HFFc6 (cell line): Measurements from ENCODE around the gene KRTAP1-3. TPM values are rescaled to one million over a fixed set of nuclear protein-coding genes. Genes with fewer than 3 reads are reported as not detected.
A peak's percentile ranks its signal among the peaks of the same experiment; 100 is the strongest.
"Not testable (repeated sequence)": the region's sequence is repeated elsewhere in the genome, so short reads cannot be mapped to it uniquely, and the experiment has no call there.

ENCODE experiments used
- DNase-seq: peaks from one replicate; pipeline ENCODE4 v3.0.0-alpha.2; 2018
- H3K27ac Mint-ChIP-seq: 2 replicates; pipeline ENCODE4 v1.8.0; 2020; ENCODE audit warnings: mild to moderate bottlenecking, mixed read lengths
- H3K27me3 Mint-ChIP-seq: 2 replicates; pipeline ENCODE4 v1.8.0; 2021; ENCODE audit warnings: mild to moderate bottlenecking, moderate library complexity, mixed read lengths; ENCODE audit not compliant: insufficient read depth
- H3K36me3 Mint-ChIP-seq: 2 replicates; pipeline ENCODE4 v1.8.0; 2021; ENCODE audit warnings: low read depth, mixed read lengths
- H3K4me1 Mint-ChIP-seq: 2 replicates; pipeline ENCODE4 v1.8.0; 2020; ENCODE audit warnings: low read depth, mixed read lengths
- H3K4me3 Mint-ChIP-seq: 2 replicates; pipeline ENCODE4 v1.8.0; 2020; ENCODE audit warnings: mild to moderate bottlenecking, moderate library complexity, mixed read lengths
- H3K9me3 Mint-ChIP-seq: 2 replicates; pipeline ENCODE4 v1.8.0; 2020; ENCODE audit warnings: mild to moderate bottlenecking, mixed read lengths
- CTCF ChIP-seq: fragments of 200-600 bp; sonication (generic); IDR thresholded peaks from 2 replicates; pipeline ENCODE4 v1.5.0; 2021; ENCODE audit warnings: antibody characterized with exemption, mild to moderate bottlenecking
- total RNA-seq, 6 experiments: library from RNA; stranded (reverse); fragmentation: NEBNext Ultra II Directional; extraction: Animal tissue kit (Norgen Biotek cat#: 25700); gene quantifications; 2 replicates in 1 of 6; 3 replicates in 5 of 6; pipeline ENCODE4 v1.2.3, GENCODE V29; 2021

Gene KRTAP1-3
- total RNA-seq, 6 experiments from 2014 or later: not detected

GRCh38 chr17:41002814-41003213 is 31.9 kb downstream of the KRTAP1-3 start:
- no peak for TF ChIP-seq CTCF
- no peak for DNase-seq
- H3K27me3 Mint-ChIP-seq: no peaks in the 10 kb centered on the region
- H3K36me3 Mint-ChIP-seq: no peaks in the 10 kb centered on the region
- H3K9me3 Mint-ChIP-seq: no peaks in the 10 kb centered on the region
- H3K4me1 Mint-ChIP-seq: peaks cover 20% of the 10 kb centered on the region
- no peak overlapping the region for H3K4me3 Mint-ChIP-seq
- H3K27ac Mint-ChIP-seq: peak overlapping the region; percentile 4; the same call in 1 of the 2 replicates

GRCh38 chr17:41001795-41002194 is 32.9 kb downstream of the KRTAP1-3 start:
- no peaks in the 10 kb centered on the region for H3K9me3 Mint-ChIP-seq
- no peak overlapping the region for H3K4me3 Mint-ChIP-seq
- no peak for DNase-seq
- no peaks in the 10 kb centered on the region for H3K36me3 Mint-ChIP-seq
- H3K4me1 Mint-ChIP-seq: peaks cover 30% of the 10 kb centered on the region
- H3K27me3 Mint-ChIP-seq: no peaks in the 10 kb centered on the region; the same call in 1 of the 2 replicates
- H3K27ac Mint-ChIP-seq: no peak overlapping the region
- TF ChIP-seq CTCF: no peak

GRCh38 chr17:40999563-40999962 is 35.1 kb downstream of the KRTAP1-3 start, which contains the start of gene KRTAP3-2:
Gene KRTAP3-2, minus strand, starts transcription at chr17:40999906. Its CDS starts 53 bp downstream, at chr17:40999853.
- H3K27me3 Mint-ChIP-seq, DNase-seq: not testable (repeated sequence)

GRCh38 chr17:40997361-40997760 is 37.3 kb downstream of the KRTAP1-3 start:
- Mint-ChIP-seq H3K4me1 (peaks cover 22% of the 10 kb centered on the region), H3K9me3 (no peaks in the 10 kb centered on the region), H3K27ac (no peak overlapping the region)

More at GRCh38 chr17:40999563-40999962, 35.1 kb downstream of the KRTAP1-3 start, which contains the start of gene KRTAP3-2:
- peaks cover 33% of the 10 kb centered on the region for H3K4me1 Mint-ChIP-seq
- not testable (repeated sequence) for H3K27ac Mint-ChIP-seq, H3K4me3 Mint-ChIP-seq, H3K36me3 Mint-ChIP-seq, H3K9me3 Mint-ChIP-seq

GRCh38 chr17:40996829-40997228 is 37.8 kb downstream of the KRTAP1-3 start:
- Mint-ChIP-seq H3K36me3 (no peaks in the 10 kb centered on the region), H3K4me3 (no peak overlapping the region), H3K9me3 (no peaks in the 10 kb centered on the region), H3K4me1 (peaks cover 20% of the 10 kb centered on the region), H3K27me3 (no peaks in the 10 kb centered on the region; the same call in none of the 2 replicates), H3K27ac (no peak overlapping the region)
- TF ChIP-seq CTCF: no peak
- DNase-seq: no peak

More at GRCh38 chr17:40997361-40997760, 37.3 kb downstream of the KRTAP1-3 start:
- TF ChIP-seq CTCF: no peak
- H3K36me3 Mint-ChIP-seq: no peaks in the 10 kb centered on the region
- no peak overlapping the region for H3K4me3 Mint-ChIP-seq
- no peak for DNase-seq
- no peaks in the 10 kb centered on the region; the same call in none of the 2 replicates for H3K27me3 Mint-ChIP-seq

- H3K27ac Mint-ChIP-seq: no peak overlapping the region
- H3K36me3 Mint-ChIP-seq: no peaks in the 10 kb centered on the region
- H3K9me3 Mint-ChIP-seq: no peaks in the 10 kb centered on the region
Observed at GRCh38 chr17:40995116-40995515, 39.6 kb downstream of the KRTAP1-3 start.

More at GRCh38 chr17:40995116-40995515, 39.6 kb downstream of the KRTAP1-3 start:
- no peak for TF ChIP-seq CTCF
- H3K4me3 Mint-ChIP-seq: no peak overlapping the region
- peaks cover 13% of the 10 kb centered on the region for H3K4me1 Mint-ChIP-seq
- no peaks in the 10 kb centered on the region; the same call in none of the 2 replicates for H3K27me3 Mint-ChIP-seq
- DNase-seq: no peak
